Breast epithelium (tissue), 4 donors: ENCODE data around the gene G6PC1. TPM values are rescaled to one million over a fixed set of nuclear protein-coding genes. Genes with fewer than 3 reads are reported as not detected.

Experiments used
- DNase-seq, 2 donors: peaks; one replicate each; pipeline ENCODE4 v3.0.0-alpha.2; 2019; ENCODE audit warnings: low spot score in 2 of 2
- H3K27ac ChIP-seq, 2 donors: fragments of 200-600 bp; sonication (generic) in 1 of 2; one replicate each; pipeline ENCODE4 v1.5.1; 2016 to 2019; ENCODE audit warnings: mild to moderate bottlenecking in 1 of 2
- H3K27me3 ChIP-seq, 2 donors: fragments of 200-600 bp; sonication (generic) in 1 of 2; one replicate each; pipeline versions ENCODE4 v1.5.1 to v1.6.0; 2017 to 2019; ENCODE audit warnings: control low read depth in 1 of 2, mild to moderate bottlenecking in 1 of 2
- H3K36me3 ChIP-seq: fragments of 200-600 bp; one replicate; pipeline ENCODE4 v1.5.1; 2019
- H3K4me1 ChIP-seq, 2 donors: fragments of 200-600 bp; sonication (generic); one replicate each; pipeline ENCODE4 v1.5.1; 2016 to 2019; ENCODE audit warnings: control low read depth in 1 of 2
- H3K4me3 ChIP-seq, 3 donors: fragments of 200-600 bp; sonication (generic); 1 replicate in 2 of 3; 2 replicates in 1 of 3; pipeline ENCODE4 v1.5.1; 2016 to 2019; ENCODE audit warnings: mild to moderate bottlenecking in 3 of 3, moderate library complexity in 2 of 3
- H3K9me3 ChIP-seq, 2 donors: fragments of 200-600 bp; sonication (generic) in 1 of 2; one replicate each; pipeline ENCODE4 v1.5.1; 2016 to 2019; ENCODE audit warnings: control low read depth in 1 of 2
- CTCF ChIP-seq, 3 donors: fragments of 450-650 bp; IDR thresholded peaks; one replicate each; pipeline ENCODE4 v1.5.1; 2016 to 2017; ENCODE audit warnings: antibody characterized with exemption in 3 of 3, mild to moderate bottlenecking in 3 of 3, moderate library complexity in 3 of 3
- POLR2A ChIP-seq: fragments of 450-650 bp; IDR thresholded peaks from one replicate; pipeline ENCODE4 v1.6.1; 2016; ENCODE audit warnings: antibody characterized with exemption, mild to moderate bottlenecking, moderate library complexity
- POLR2AphosphoS5 ChIP-seq, 3 donors: sonication (generic); formaldehyde crosslinking; IDR thresholded peaks; one replicate each; pipeline ENCODE4 v1.6.1; 2017; ENCODE audit warnings: antibody characterized with exemption in 3 of 3
- intact Hi-C: fragments of 100-400 bp; cut with DNase I; formaldehyde crosslinking; loops from one replicate; pipeline ENCODE4 v1.15.1; 2023; ENCODE audit warnings: low total_unique reads
- total RNA-seq, 3 donors: library from RNA; depleted of rRNA; stranded (reverse); fragments of >200 nt; gene quantifications; one replicate each; pipeline ENCODE4 v1.1.0, GENCODE V29; 2016

The G6PC1 gene
- total RNA-seq, 3 donors from 2014 or later = not detected

DNA sequence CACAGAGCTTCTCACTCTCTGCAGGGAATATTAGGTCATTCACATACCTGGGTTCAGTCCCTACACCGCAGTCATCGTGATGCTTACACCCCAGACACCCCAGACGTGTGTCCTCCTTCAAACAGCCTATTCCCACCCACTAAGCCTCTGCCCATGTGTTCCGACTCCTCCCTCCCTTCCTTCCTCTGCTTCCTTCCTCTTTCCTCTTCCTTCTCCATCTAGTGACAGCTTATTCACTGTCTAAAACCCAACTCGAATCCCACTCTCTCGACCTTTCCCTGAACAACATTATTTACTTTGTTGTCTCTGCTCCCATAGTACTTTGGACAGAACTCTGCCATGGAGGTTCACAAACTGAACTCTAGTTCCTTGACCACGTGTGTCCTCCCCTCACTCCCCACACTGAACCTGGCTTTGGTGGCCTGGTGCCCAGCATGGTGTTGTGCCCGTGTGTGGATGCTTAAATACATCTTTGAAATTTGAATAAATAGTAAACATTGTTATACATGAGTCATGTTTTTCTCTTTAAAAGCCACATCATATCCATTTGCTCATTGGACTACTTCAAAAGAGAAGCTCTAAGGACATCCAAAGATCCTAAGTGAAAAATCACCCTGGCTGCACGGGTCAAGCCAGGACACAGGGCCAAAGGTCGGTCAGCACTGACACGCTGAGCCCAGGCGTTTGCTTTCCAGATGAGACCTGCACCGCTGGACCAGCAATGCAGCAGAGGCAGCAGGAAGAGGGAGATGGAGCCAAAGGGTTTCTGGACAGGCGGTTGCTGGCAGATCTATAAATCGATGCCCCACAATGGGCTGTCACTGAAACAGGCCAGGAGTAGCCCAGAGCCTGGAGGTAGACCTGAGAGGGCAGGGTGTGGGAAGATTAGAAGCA is 14.1 kb upstream of the G6PC1 start:
- intact Hi-C loops = no loop called here
- H3K27me3 ChIP-seq = no peaks in the 10 kb centered on the region
- no peaks in the 10 kb centered on the region for H3K9me3 ChIP-seq
- no peak overlapping the region for H3K27ac ChIP-seq
- no peaks in the 10 kb centered on the region for H3K36me3 ChIP-seq
- DNase-seq = no peak
- no peak for TF ChIP-seq POLR2A
- TF ChIP-seq CTCF (IDR thresholded peaks at IDR 0.05) = no peak
- no peak for TF ChIP-seq POLR2AphosphoS5 (IDR thresholded peaks at IDR 0.05)
- no peaks in the 10 kb centered on the region for H3K4me1 ChIP-seq
- no peak overlapping the region for H3K4me3 ChIP-seq

- intact Hi-C loops = no loop called here
- H3K9me3 ChIP-seq = no peaks in the 10 kb centered on the region
- no peak overlapping the region for H3K4me3 ChIP-seq
- no peaks in the 10 kb centered on the region for H3K4me1 ChIP-seq
- H3K36me3 ChIP-seq = no peaks in the 10 kb centered on the region
- TF ChIP-seq POLR2AphosphoS5 (IDR thresholded peaks at IDR 0.05) (no peak), POLR2A (no peak), CTCF (IDR thresholded peaks at IDR 0.05) (no peak)
- DNase-seq = no peak
- H3K27ac ChIP-seq = no peak overlapping the region
- H3K27me3 ChIP-seq = no peaks in the 10 kb centered on the region
Observed at GRCh38 chr17:42889809-42890208, 10.8 kb upstream of the G6PC1 start.

DNA sequence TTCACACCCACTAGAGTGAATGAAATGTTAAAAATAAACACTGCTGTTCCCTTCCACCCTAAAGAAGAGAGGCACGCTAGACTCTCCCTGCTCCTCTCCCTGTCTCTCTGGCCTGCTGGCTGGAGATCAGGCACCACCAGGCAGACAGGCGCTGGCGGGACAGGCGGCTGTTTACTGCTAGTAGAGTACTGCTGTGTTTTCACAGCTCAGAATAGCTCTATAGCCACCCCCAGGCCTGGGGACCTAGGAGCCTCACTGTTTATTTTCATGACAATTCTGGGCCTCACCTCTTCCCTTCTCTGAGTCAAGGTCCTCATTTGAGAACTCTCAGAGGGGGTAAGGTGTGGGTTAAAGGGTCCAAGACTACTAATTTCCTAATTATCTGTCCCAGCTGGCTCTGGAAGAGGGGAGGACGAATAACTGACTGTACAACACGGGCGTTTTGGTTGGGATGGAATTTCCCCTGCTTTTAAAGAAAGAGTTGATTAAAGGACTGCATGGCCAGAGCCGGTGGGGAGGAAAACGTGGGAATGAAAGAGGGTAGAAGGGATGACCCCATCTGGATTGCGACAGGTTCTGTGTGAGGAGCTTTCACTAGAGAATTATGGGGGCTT is 9.0 kb upstream of the G6PC1 start:
- DNase-seq = no peak
- no peak overlapping the region for H3K4me3 ChIP-seq
- H3K9me3 ChIP-seq = no peaks in the 10 kb centered on the region
- no peaks in the 10 kb centered on the region for H3K27me3 ChIP-seq
- no peak overlapping the region for H3K27ac ChIP-seq
- H3K4me1 ChIP-seq = no peaks in the 10 kb centered on the region
- no peaks in the 10 kb centered on the region for H3K36me3 ChIP-seq
- TF ChIP-seq POLR2AphosphoS5 (IDR thresholded peaks at IDR 0.05) (no peak), CTCF (IDR thresholded peaks at IDR 0.05) (no peak), POLR2A (no peak)
- intact Hi-C loops = no loop called here

DNA sequence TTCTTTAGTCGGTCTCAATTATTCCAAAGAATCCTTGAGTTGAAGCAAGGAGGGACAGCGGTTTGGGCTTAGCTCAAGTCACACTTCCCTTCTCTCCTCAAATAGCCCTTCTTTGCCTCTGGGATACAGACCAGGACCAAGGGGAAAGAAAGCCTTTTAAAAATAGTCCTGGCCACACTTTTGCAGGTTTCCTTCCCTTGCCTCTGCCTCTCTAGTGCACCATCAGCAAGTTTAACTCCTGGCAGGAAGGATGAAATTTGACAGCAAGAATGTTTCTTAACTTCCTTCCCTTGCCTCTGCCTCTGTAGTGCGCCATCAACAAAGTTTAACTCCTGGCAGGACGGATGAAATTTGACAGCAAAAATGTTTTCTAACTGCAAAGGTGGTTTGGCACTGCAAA is 7.2 kb upstream of the G6PC1 start:
- DNase-seq = no peak
- H3K36me3 ChIP-seq = no peaks in the 10 kb centered on the region
- no peak overlapping the region for H3K27ac ChIP-seq
- H3K4me3 ChIP-seq = no peak overlapping the region
- no peak for TF ChIP-seq POLR2AphosphoS5 (IDR thresholded peaks at IDR 0.05)
- no peak for TF ChIP-seq CTCF (IDR thresholded peaks at IDR 0.05)
- TF ChIP-seq POLR2A = no peak
- intact Hi-C loops = no loop called here
- H3K4me1 ChIP-seq = no peaks in the 10 kb centered on the region
- H3K27me3 ChIP-seq = no peaks in the 10 kb centered on the region
- H3K9me3 ChIP-seq = no peaks in the 10 kb centered on the region
